ENCODE results near the gene CIB1. TPM values are rescaled to one million over a fixed set of nuclear protein-coding genes. Genes with fewer than 3 reads are reported as not detected.

The CIB1 gene
- total and polyA plus RNA-seq, 10 of the 15 experiments (the other 5 are each of a cell fraction or from before 2014, with no cell fraction given), result 10.8 to 155 (median 81.9) TPM

GRCh38 chr15:90200534-90201129 lies 33.1 kb downstream of the CIB1 start:
- BruUV-seq (replicated peaks), result no TSS peak
- no peaks in the 10 kb centered on the region; the same call in 1 of the 2 replicates for H4K20me1 ChIP-seq (ENCODE audit: control insufficient read depth, insufficient read depth)
- ChIA-PET CTCF (interaction anchor here (0.7 to 2.5 kb wide), 16 partner anchors 10 to 398 kb away, joined by 3 to 22 read pairs (median 4); partner anchors contain the start of genes CIB1, GDPGP1 and TTLL13), POLR2A (interaction anchor here (0.6 to 7.0 kb wide), 10 partner anchors 10 to 38 kb away, joined by 3 to 101 read pairs (median 4); partner anchors contain the start of genes CIB1 and GDPGP1), RAD21 (ENCODE audit: unreplicated experiment) (interaction anchor here (0.6 to 4.5 kb wide), 13 partner anchors 9 to 68 kb away, joined by 3 to 30 read pairs (median 5); partner anchors contain the start of genes CIB1 and GDPGP1), SMC1A (ENCODE audit: uncharacterized antibody, unreplicated experiment) (interaction anchor here (0.6 to 4.7 kb wide), 14 partner anchors 10 to 82 kb away, joined by 3 to 45 read pairs (median 6); partner anchors contain the start of genes CIB1 and GDPGP1)
- peak overlapping the region; percentile 77 for H2AFZ ChIP-seq (ENCODE audit: control insufficient read depth, low read depth, low read length)
- H3K36me3 ChIP-seq (ENCODE audit: control insufficient read depth in 2 of 2, insufficient read depth in 2 of 2, low read length in 1 of 2), result no peaks in the 10 kb centered on the region; a peak in 1 of 4 replicates
- peak overlapping the region; percentile 68; the same call in 1 of the 2 replicates for H3K9ac ChIP-seq (ENCODE audit: control insufficient read depth, insufficient read depth, low read length)
- intact Hi-C loops (cut with micrococcal nuclease; ENCODE audit: unreplicated experiment) (loop anchor here (5.0 kb wide), 1 partner anchor 38 kb away; no protein-coding TSS in a partner anchor), in situ Hi-C loops (cut with MboI) (no loop called here)
- DNase-seq (ENCODE audit: low read depth, low spot score) (no peak), ATAC-seq (peak; percentile 58), FAIRE-seq (no peak)
- H3K27me3 ChIP-seq (replicated peaks in 1 of 2; ENCODE audit: control insufficient read depth in 2 of 2, insufficient read depth in 2 of 2, low read length in 1 of 2), result no peaks in the 10 kb centered on the region
- peak overlapping the region; percentile 95 for H3K4me3 ChIP-seq
- TF ChIP-seq BHLHE40 (IDR thresholded peaks at IDR 0.05; ENCODE audit: borderline replicate concordance in 1 of 2, low read depth in 2 of 2, low read length in 1 of 2) (peak; percentile 25 to 67; a peak in 2 of 4 replicates), USF1 (IDR thresholded peaks at IDR 0.05; ENCODE audit: borderline replicate concordance, extremely low read length, insufficient read depth, low read depth, low read length) (peak; percentile 5), TCF3 (IDR thresholded peaks at IDR 0.05; ENCODE audit: borderline replicate concordance, insufficient read depth, low read depth, low read length) (no peak), MTA3 (IDR thresholded peaks at IDR 0.05; ENCODE audit: borderline replicate concordance, low read length) (0 out of 2 replicates have a peak, but pooled peaks have one; percentile 56), HDGF (IDR thresholded peaks at IDR 0.05) (0 out of 2 replicates have a peak, but pooled peaks have one; percentile 38)
- no peaks in the 10 kb centered on the region for H3K9me3 ChIP-seq (replicated peaks; ENCODE audit: control insufficient read depth, insufficient read depth, low read length)
- 7% methylated on average over 21 of the region's 24 CpGs for WGBS (ENCODE audit: insufficient coverage, insufficient replicate concordance, low lambda C conversion rate, missing lambda C conversion rate)
- H3K27ac ChIP-seq (ENCODE audit: control insufficient read depth, insufficient read depth), result 0 out of 2 replicates have a peak overlapping the region, but pooled peaks have one; percentile 6
- peaks cover 14% of the 10 kb centered on the region for H3K4me1 ChIP-seq (ENCODE audit: control insufficient read depth, insufficient read depth, low read length)
- no peaks in the 10 kb centered on the region; the same call in 1 of the 2 replicates for H3K79me2 ChIP-seq (ENCODE audit: control insufficient read depth, insufficient read depth, low read length)
- peak overlapping the region; percentile 82 for H3K4me2 ChIP-seq (ENCODE audit: control insufficient read depth, insufficient read depth)
